Measurements from ENCODE around the gene ZBP1.

ZBP1 gene

GRCh38 chr20:57589728-57590484, 30.3 kb downstream of the ZBP1 start:
- Histone ChIP-seq H3K27me3 (ENCODE audit: low read depth) (no peaks in the 10 kb centered on the region), H3K4me3 (no peak overlapping the region), H3K4me1 (no peaks in the 10 kb centered on the region), H3K9me3 (no peaks in the 10 kb centered on the region), H3K36me3 (replicated peaks) (no peaks in the 10 kb centered on the region)
- in situ Hi-C loops (cut with MboI; ENCODE audit: low sequenced_read_pairs), result loop anchor here (5.0 to 10.0 kb wide), 3 partner anchors 68 to 495 kb away; no protein-coding TSS in a partner anchor
- DNase-seq (ENCODE audit: low spot score in 2 of 2), result no peak

GRCh38 chr20:57589123-57589727, 31.0 kb downstream of the ZBP1 start:
- in situ Hi-C loops (cut with MboI; ENCODE audit: low sequenced_read_pairs), result loop anchor here (10.0 kb wide), 1 partner anchor 204 kb away; no protein-coding TSS in a partner anchor
- H3K36me3 ChIP-seq (replicated peaks), result no peaks in the 10 kb centered on the region
- no peaks in the 10 kb centered on the region for H3K4me1 ChIP-seq
- H3K9me3 ChIP-seq, result no peaks in the 10 kb centered on the region
- no peaks in the 10 kb centered on the region for H3K27me3 ChIP-seq (ENCODE audit: low read depth)
- H3K4me3 ChIP-seq, result no peak overlapping the region
- no peak for DNase-seq (ENCODE audit: low spot score in 2 of 2)

- in situ Hi-C loops (cut with MboI; ENCODE audit: low sequenced_read_pairs), result loop anchor here (10.0 kb wide), 1 partner anchor 204 kb away; no protein-coding TSS in a partner anchor
- Histone ChIP-seq H3K36me3 (replicated peaks) (no peaks in the 10 kb centered on the region), H3K4me1 (no peaks in the 10 kb centered on the region), H3K9me3 (no peaks in the 10 kb centered on the region; the same call in 1 of the 2 replicates), H3K27me3 (ENCODE audit: low read depth) (no peaks in the 10 kb centered on the region), H3K4me3 (no peak overlapping the region)
- no peak for DNase-seq (ENCODE audit: low spot score in 2 of 2)
These were observed 31.6 kb downstream of the ZBP1 start for GRCh38 chr20:57588596-57588995.

- H3K9me3 ChIP-seq, result no peaks in the 10 kb centered on the region; the same call in 1 of the 2 replicates
- no peaks in the 10 kb centered on the region for H3K36me3 ChIP-seq (replicated peaks)
- no peak overlapping the region for H3K4me3 ChIP-seq
- no peaks in the 10 kb centered on the region for H3K27me3 ChIP-seq (ENCODE audit: low read depth)
- in situ Hi-C loops (cut with MboI; ENCODE audit: low sequenced_read_pairs), result loop anchor here (10.0 kb wide), 1 partner anchor 203 kb away; no protein-coding TSS in a partner anchor
- no peak for DNase-seq (ENCODE audit: low spot score in 2 of 2)
- no peaks in the 10 kb centered on the region for H3K4me1 ChIP-seq
These were observed 32.2 kb downstream of the ZBP1 start for GRCh38 chr20:57587989-57588377.

- no peaks in the 10 kb centered on the region; the same call in 1 of the 2 replicates for H3K9me3 ChIP-seq
- DNase-seq (ENCODE audit: low spot score in 2 of 2), result no peak
- no peaks in the 10 kb centered on the region for H3K27me3 ChIP-seq (ENCODE audit: low read depth)
- H3K36me3 ChIP-seq (replicated peaks), result no peaks in the 10 kb centered on the region
- in situ Hi-C loops (cut with MboI; ENCODE audit: low sequenced_read_pairs), result loop anchor here (10.0 kb wide), 1 partner anchor 203 kb away; no protein-coding TSS in a partner anchor
- H3K4me3 ChIP-seq, result no peak overlapping the region
- no peaks in the 10 kb centered on the region for H3K4me1 ChIP-seq
These were observed 32.8 kb downstream of the ZBP1 start for GRCh38 chr20:57587278-57587988.

- no peaks in the 10 kb centered on the region; the same call in 1 of the 2 replicates for H3K9me3 ChIP-seq
- no peak for DNase-seq (ENCODE audit: low spot score in 2 of 2)
- in situ Hi-C loops (cut with MboI; ENCODE audit: low sequenced_read_pairs), result loop anchor here (10.0 kb wide), 1 partner anchor 202 kb away; no protein-coding TSS in a partner anchor
- no peak overlapping the region for H3K4me3 ChIP-seq
- H3K27me3 ChIP-seq (ENCODE audit: low read depth), result no peaks in the 10 kb centered on the region
- H3K36me3 ChIP-seq (replicated peaks), result no peaks in the 10 kb centered on the region
- H3K4me1 ChIP-seq, result no peaks in the 10 kb centered on the region
These were observed 33.3 kb downstream of the ZBP1 start for GRCh38 chr20:57586943-57587277.

- no peaks in the 10 kb centered on the region; the same call in 1 of the 2 replicates for H3K9me3 ChIP-seq
- no peaks in the 10 kb centered on the region for H3K36me3 ChIP-seq (replicated peaks)
- no peaks in the 10 kb centered on the region for H3K27me3 ChIP-seq (ENCODE audit: low read depth)
- no peaks in the 10 kb centered on the region for H3K4me1 ChIP-seq
- H3K4me3 ChIP-seq, result no peak overlapping the region
- DNase-seq (ENCODE audit: low spot score in 2 of 2), result no peak
- in situ Hi-C loops (cut with MboI; ENCODE audit: low sequenced_read_pairs), result loop anchor here (10.0 kb wide), 1 partner anchor 202 kb away; no protein-coding TSS in a partner anchor
These were observed 33.8 kb downstream of the ZBP1 start for GRCh38 chr20:57586370-57586793.

GRCh38 chr20:57585466-57586213, 34.6 kb downstream of the ZBP1 start:
- H3K4me1 ChIP-seq, result no peaks in the 10 kb centered on the region
- 0 out of 2 replicates have a peak, but pooled peaks cover 3% of the 10 kb centered on the region for H3K27me3 ChIP-seq (ENCODE audit: low read depth)
- H3K4me3 ChIP-seq, result no peak overlapping the region
- in situ Hi-C loops (cut with MboI; ENCODE audit: low sequenced_read_pairs), result loop anchor here (10.0 kb wide), 1 partner anchor 201 kb away; no protein-coding TSS in a partner anchor
- H3K9me3 ChIP-seq, result no peaks in the 10 kb centered on the region; the same call in 1 of the 2 replicates
- no peaks in the 10 kb centered on the region for H3K36me3 ChIP-seq (replicated peaks)
- no peak for DNase-seq (ENCODE audit: low spot score in 2 of 2)

- H3K27me3 ChIP-seq (ENCODE audit: low read depth), result peaks cover 7% of the 10 kb centered on the region; the same call in 1 of the 2 replicates
- no peaks in the 10 kb centered on the region; the same call in 1 of the 2 replicates for H3K9me3 ChIP-seq
- H3K36me3 ChIP-seq (replicated peaks), result no peaks in the 10 kb centered on the region
- peaks cover 2% of the 10 kb centered on the region; the same call in 1 of the 2 replicates for H3K4me1 ChIP-seq
- H3K4me3 ChIP-seq, result no peak overlapping the region
- in situ Hi-C loops (cut with MboI; ENCODE audit: low sequenced_read_pairs), result loop anchor here (10.0 kb wide), 1 partner anchor 200 kb away; no protein-coding TSS in a partner anchor
- DNase-seq (ENCODE audit: low spot score in 2 of 2), result no peak
These were observed 35.3 kb downstream of the ZBP1 start for GRCh38 chr20:57584768-57585461.

GRCh38 chr20:57583289-57584257, 36.7 kb downstream of the ZBP1 start:
- DNase-seq (ENCODE audit: low spot score in 2 of 2), result no peak
- peaks cover 2% of the 10 kb centered on the region; the same call in 1 of the 2 replicates for H3K4me1 ChIP-seq
- in situ Hi-C loops (cut with MboI; ENCODE audit: low sequenced_read_pairs), result loop anchor here (10.0 kb wide), 1 partner anchor 199 kb away; no protein-coding TSS in a partner anchor

GRCh38 chr20:57582432-57583288, 37.6 kb downstream of the ZBP1 start:
- DNase-seq (ENCODE audit: low spot score in 2 of 2), result peak; percentile 27 to 61
- Histone ChIP-seq H3K4me1 (peaks cover 2% of the 10 kb centered on the region; the same call in 1 of the 2 replicates), H3K4me3 (no peak overlapping the region), H3K36me3 (replicated peaks) (no peaks in the 10 kb centered on the region), H3K27me3 (ENCODE audit: low read depth) (peaks cover 10% of the 10 kb centered on the region; the same call in 1 of the 2 replicates), H3K9me3 (no peaks in the 10 kb centered on the region; the same call in 1 of the 2 replicates)
- in situ Hi-C loops (cut with MboI; ENCODE audit: low sequenced_read_pairs), result loop anchor here (10.0 kb wide), 1 partner anchor 198 kb away; no protein-coding TSS in a partner anchor

More at GRCh38 chr20:57583289-57584257, 36.7 kb downstream of the ZBP1 start:
- H3K9me3 ChIP-seq, result no peaks in the 10 kb centered on the region; the same call in 1 of the 2 replicates
- H3K4me3 ChIP-seq, result no peak overlapping the region
- no peaks in the 10 kb centered on the region for H3K36me3 ChIP-seq (replicated peaks)
- H3K27me3 ChIP-seq (ENCODE audit: low read depth), result peaks cover 10% of the 10 kb centered on the region; the same call in 1 of the 2 replicates
